ENCODE measurements around the gene PIK3C3.
"Not testable (repeated sequence)": the region's sequence is repeated elsewhere in the genome, so short reads cannot be mapped to it uniquely, and the experiment has no call there.

PIK3C3 gene

DNA sequence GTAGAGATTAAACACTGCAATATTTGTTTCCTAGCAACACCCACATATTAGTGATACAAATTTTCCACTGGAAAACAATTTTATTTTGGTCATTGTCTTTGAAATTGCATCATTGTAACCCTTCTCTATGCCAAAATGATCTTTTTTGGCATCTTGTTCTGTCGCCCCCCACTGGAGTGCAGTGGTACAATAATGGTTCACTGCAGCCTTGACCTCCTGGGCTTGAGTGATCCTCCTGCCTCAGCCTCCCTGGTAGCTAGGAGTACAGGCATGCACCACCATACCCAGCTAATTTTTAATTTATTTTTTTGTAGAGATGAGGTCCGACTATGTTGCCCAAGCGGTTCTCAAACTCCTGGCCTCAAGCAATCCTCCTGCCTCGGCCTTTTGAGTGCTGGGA is 117.4 kb downstream of the PIK3C3 start:
- DNase-seq (ENCODE audit: low read depth): no peak

DNA sequence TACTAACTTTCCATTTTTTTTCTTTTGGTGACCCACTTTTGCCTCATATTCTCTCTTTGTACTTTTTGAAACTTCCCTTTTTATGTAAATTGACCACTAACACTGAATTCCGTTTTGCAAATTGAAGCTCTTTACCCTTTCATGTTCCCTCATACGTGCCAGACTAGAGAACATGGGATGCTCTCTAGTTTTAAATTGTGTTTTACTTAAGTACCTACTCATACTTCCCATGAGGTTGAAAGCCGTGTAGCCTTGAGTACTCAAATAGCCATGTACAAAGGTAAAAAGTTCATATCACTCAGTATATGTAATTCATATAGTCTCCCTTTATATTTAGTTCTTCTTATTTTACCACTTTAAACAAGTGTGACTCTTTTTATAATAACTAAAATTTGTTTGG is 119.7 kb downstream of the PIK3C3 start:
- no peak for DNase-seq (ENCODE audit: low read depth)

GRCh38 chr18:42078711-42079110 is 123.7 kb downstream of the PIK3C3 start:
- peak; percentile 78 for DNase-seq (ENCODE audit: low read depth)

GRCh38 chr18:42080340-42080739 is 125.3 kb downstream of the PIK3C3 start:
- peak; percentile 14 for DNase-seq (ENCODE audit: low read depth)

GRCh38 chr18:42082415-42083234 is 127.6 kb downstream of the PIK3C3 start:
- DNase-seq (ENCODE audit: low read depth): no peak

GRCh38 chr18:42086288-42086687 is 131.3 kb downstream of the PIK3C3 start:
- DNase-seq (ENCODE audit: low read depth): peak; percentile 63

- no peak for DNase-seq (ENCODE audit: low read depth)
Observed at GRCh38 chr18:42087235-42087634, 132.2 kb downstream of the PIK3C3 start.

DNA sequence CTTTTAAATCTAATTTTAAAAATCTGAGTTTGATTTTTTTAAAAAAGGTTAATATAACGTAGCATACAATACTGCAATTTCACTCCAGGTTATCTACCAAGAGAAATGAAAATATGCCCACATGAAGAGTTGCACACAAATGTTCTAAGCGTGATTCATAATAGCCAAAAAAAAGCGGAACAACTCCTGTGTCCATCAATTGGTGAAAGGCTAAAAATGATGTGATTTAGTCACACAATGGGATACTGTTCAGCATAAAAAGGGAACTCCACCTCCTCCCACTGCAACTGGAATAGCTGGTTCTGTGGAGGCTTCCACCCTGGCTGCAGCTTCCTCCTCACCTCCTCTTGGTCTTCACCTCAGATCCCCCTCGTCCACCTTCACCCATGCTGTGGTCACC is 132.8 kb downstream of the PIK3C3 start:
- no peak for DNase-seq (ENCODE audit: low read depth)

- no peak for DNase-seq (ENCODE audit: low read depth)
Observed at GRCh38 chr18:42092848-42093247, 137.8 kb downstream of the PIK3C3 start.

- DNase-seq (ENCODE audit: low read depth): no peak
Observed at GRCh38 chr18:42094875-42095274, 139.8 kb downstream of the PIK3C3 start.

- no peak for DNase-seq (ENCODE audit: low read depth)
Observed at GRCh38 chr18:42095732-42096377, 140.8 kb downstream of the PIK3C3 start.

- no peak for DNase-seq (ENCODE audit: low read depth)
Observed at GRCh38 chr18:42100248-42100647, 145.2 kb downstream of the PIK3C3 start.

DNA sequence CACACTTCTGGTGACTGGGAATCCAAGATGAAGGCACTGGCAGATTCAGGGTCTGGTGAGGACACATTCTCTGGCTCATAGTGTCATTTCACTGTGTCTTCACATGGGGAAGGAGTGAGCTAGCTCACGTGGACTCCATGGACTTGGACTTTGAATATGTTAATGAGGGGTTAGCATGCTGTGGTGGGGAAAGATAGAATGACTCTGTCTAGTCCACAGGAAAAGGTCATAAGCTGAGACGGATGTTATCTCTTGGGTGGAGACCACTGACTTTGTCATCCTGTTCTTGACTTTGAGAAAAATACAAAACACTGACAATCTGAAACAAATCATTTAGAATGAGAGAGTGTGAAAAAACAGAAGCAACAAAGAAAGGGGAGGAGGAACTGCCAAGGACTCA is 145.9 kb downstream of the PIK3C3 start:
- DNase-seq (ENCODE audit: low read depth): no peak

DNA sequence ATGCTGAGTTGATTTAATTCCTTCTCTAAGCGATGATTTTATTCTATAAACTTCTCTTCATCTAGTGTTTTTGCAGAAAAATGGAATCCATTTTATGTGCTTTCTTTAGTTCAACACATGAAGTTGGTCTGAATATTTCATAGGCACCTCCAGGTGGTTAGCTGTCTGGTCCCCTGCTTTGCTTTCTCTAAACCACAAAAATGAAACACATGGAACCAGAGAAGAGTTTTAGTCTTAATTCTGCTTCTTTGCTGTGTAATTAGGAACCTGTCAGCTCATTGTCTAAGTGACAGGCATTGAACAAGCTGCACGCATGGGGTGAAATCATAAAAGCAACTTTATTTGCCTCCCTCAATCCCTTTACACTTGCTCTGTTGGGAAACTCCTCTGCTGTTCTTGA is 150.4 kb downstream of the PIK3C3 start:
- DNase-seq (ENCODE audit: low read depth): no peak

DNA sequence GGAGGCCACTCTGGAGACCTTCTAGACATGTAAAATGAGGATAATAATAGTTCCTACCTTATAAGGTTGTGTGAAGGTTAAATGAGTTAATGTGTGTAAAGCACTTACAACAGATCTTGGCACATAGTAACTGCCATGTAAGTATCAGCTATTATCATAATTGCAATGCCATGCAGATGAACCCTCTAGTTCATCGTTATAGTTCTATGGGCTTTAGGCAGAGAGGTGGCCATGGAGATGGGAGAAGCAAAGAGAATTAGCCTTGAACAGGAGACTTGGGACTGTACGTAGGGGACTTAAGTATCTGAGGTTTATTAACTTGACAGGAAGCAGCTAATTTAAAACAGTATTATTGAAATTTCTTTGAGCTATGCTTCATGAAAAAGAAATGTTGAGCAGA is 151.8 kb downstream of the PIK3C3 start:
- DNase-seq (ENCODE audit: low read depth): no peak

DNA sequence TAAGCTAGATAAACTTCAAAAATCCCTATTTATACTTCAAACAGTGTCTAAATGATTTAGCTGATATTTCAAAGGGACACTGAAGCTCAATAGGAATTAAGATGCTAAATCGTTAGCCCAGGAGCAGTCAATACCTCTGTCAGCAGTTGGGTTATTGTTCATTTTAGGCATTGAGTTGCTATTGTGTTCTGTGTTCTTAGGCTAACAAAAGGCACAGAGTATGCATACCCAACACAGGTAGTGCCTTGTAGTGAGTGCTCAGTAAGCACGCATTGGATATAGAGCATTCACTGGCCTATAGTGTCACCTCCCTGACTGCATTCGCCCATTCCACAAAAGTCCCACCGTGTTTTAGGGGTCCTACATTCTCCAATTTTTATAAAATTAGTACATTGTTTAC is 152.3 kb downstream of the PIK3C3 start:
- DNase-seq (ENCODE audit: low read depth): no peak

DNA sequence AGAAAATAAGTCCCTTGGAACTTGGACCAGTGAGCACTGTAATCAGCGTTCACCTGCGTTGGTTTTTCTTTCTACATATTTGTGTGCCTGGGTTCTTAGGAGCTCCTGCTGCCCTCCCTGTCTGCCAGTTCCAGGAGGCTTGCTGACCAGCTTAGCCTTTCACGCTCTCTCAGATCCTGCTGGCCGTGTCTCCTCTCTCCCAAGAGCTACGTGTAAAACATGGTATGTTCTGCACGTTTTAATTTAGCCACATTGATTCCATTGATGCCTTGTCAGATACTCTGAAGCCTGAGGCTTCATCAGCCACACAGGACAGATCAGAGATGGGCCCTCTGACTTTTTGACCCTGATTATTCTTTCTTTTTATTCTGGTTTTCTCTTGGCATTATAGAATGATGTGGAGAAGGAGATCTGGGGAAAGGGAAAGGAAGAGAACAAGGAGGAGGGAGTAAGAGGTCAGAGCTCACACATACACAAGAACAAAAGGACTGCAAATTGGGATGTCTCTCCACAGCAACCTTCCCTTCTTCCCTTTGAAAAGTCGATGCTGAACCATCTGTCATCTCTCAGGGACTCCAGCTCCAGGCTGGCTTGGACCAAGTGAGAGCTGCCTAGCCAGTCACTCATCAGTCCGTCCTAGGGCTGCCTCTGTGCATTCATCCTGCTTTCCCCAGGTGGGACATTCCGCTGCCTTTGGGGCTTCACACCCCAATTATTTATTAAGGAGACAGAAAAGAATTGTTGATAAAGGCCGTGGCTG is 152.8 kb downstream of the PIK3C3 start:
- DNase-seq (ENCODE audit: low read depth): no peak

DNA sequence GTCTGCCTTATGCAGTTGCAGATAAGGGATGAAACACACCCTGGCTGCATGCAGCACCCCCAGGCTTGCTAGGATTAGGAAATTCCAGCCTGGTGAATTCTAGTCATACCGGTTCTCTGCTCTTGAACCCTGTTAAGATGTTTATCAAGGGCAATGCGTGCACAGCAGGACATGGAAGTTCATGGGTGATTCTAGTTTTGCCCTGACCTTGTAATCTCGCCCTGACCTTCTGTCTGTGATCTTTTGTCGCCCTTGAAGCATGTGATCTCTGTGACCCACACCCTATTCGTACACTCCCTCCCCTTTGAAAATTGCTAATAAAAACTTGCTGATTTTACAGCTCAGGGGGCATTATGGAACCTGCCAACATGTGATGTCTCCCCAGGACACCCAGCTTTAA is 157.1 kb downstream of the PIK3C3 start:
- DNase-seq (ENCODE audit: low read depth): not testable (repeated sequence)

DNA sequence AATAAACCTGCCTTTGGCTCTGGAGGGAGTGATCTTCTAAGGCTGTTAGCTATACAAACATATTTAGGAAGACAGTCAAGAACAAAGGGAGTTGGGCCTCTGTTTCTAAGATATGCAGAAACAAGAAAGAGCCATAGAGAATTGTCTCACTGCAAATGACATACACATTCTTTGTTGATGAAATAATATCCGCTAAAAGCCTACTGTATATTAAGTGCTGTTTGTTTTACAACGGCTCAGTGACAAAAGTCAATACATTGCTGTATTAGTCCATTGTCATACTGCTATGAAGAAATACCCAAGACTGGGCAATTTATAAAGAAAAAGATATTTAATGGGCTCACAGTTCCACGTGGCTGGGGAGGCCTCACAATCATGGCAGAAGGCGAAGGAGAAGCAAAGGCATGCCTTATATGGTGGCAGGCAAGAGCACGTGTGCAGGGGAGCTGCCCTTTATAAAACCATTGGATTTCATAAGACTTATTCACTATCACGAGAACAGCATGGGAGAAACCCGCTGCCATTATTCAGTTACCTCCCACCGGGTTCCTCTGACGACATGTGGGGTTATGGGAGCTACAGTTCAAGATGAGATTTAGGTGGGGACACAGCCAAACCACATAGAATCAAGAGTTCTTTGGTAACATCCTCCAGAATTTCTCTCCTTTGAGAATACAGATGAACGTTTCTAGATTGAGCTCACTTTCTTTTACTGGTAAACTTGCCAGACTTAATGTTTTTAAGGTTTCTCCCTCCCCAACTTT is 157.8 kb downstream of the PIK3C3 start:
- DNase-seq (ENCODE audit: low read depth): peak; percentile 82

- DNase-seq (ENCODE audit: low read depth): peak; percentile 90
Observed at GRCh38 chr18:42113529-42114191, 158.6 kb downstream of the PIK3C3 start.

GRCh38 chr18:42114310-42114943 is 159.4 kb downstream of the PIK3C3 start:
- peak; percentile 76 for DNase-seq (ENCODE audit: low read depth)

Measured in amniotic epithelial cell (primary cell).